SK-N-SH (cell line): ENCODE results near the gene TEX28. TPM values are rescaled to one million over a fixed set of nuclear protein-coding genes. Genes with fewer than 3 reads are reported as not detected.

Experiments used
- CTCF ChIA-PET: fragments of 300-600, 350-600 bp; formaldehyde crosslinking; extraction: SDS; loops from one replicate; lab custom pipeline; 2021; lab: Yijun Ruan, JAX
- POLR2A ChIA-PET: fragments of 350-600 bp; sonication (Branson Sonifier 250); formaldehyde crosslinking; extraction: SDS; loops from one replicate; lab custom pipeline; 2020; ENCODE audit warnings: antibody characterized with exemption, inconsistent platforms; lab: Yijun Ruan, JAX
- DNase-seq: peaks from one replicate; pipeline ENCODE4 v3.0.0; 2012
- H2AFZ ChIP-seq: fragments of 200-600 bp; sonication (generic); 2 replicates; pipeline ENCODE4 v1.8.1; 2016; ENCODE audit warnings: antibody characterized with exemption, mild to moderate bottlenecking, low read depth
- H3F3A ChIP-seq: fragments of 200-600 bp; sonication (generic); replicated peaks from 2 replicates; pipeline ENCODE3; 2016; ENCODE audit warnings: antibody characterized with exemption, mild to moderate bottlenecking; ENCODE audit not compliant: insufficient read depth
- H3K27ac ChIP-seq, 2 experiments: fragments of 200-500 bp in 1 of 2; fragments of 200-600 bp in 1 of 2; sonication (Bioruptor generic) in 1 of 2; sonication (generic), shearing (Covaris generic) in 1 of 2; 2 replicates each; pipeline versions ENCODE4 v1.5.1 to v1.6.1; 2014 to 2016; ENCODE audit warnings: low read depth in 2 of 2, inconsistent platforms in 1 of 2, low read length in 1 of 2, mild to moderate bottlenecking in 1 of 2, mixed read lengths in 1 of 2
- H3K27me3 ChIP-seq: fragments of 200-600 bp; sonication (generic), shearing (Covaris generic); 2 replicates; pipeline ENCODE4 v1.6.1; 2016; ENCODE audit warnings: mixed run types; ENCODE audit not compliant: insufficient read depth
- H3K36me3 ChIP-seq, 2 experiments: fragments of 200-500 bp in 1 of 2; fragments of 200-600 bp in 1 of 2; sonication (Bioruptor generic) in 1 of 2; sonication (generic) in 1 of 2; replicated peaks in 1 of 2; 2 replicates each; pipeline versions ENCODE3 to v1.5.1; 2014 to 2016; ENCODE audit warnings: low read length in 1 of 2, mild to moderate bottlenecking in 1 of 2; ENCODE audit not compliant: insufficient read depth in 2 of 2, control insufficient read depth in 1 of 2
- H3K4me1 ChIP-seq, 2 experiments: fragments of 200-500 bp in 1 of 2; fragments of 200-600 bp in 1 of 2; sonication (Bioruptor generic) in 1 of 2; sonication (generic), shearing (Covaris generic) in 1 of 2; 2 replicates each; pipeline versions ENCODE4 v1.5.1 to v1.6.1; 2014 to 2016; ENCODE audit warnings: low read depth in 1 of 2, low read length in 1 of 2, mixed run types in 1 of 2; ENCODE audit not compliant: insufficient read depth in 2 of 2, control insufficient read depth in 1 of 2
- H3K4me2 ChIP-seq: fragments of 200-600 bp; sonication (generic), shearing (Covaris generic); 2 replicates; pipeline ENCODE4 v1.6.1; 2017; ENCODE audit warnings: mixed run types
- H3K4me3 ChIP-seq, 2 experiments: fragments of 200-500 bp in 1 of 2; fragments of 200-600 bp in 1 of 2; sonication (Bioruptor generic) in 1 of 2; sonication (generic), shearing (Covaris generic) in 1 of 2; 2 replicates each; pipeline versions ENCODE4 v1.5.1 to v1.8.1; 2014 to 2016; ENCODE audit warnings: low read depth in 2 of 2, inconsistent platforms in 1 of 2, low read length in 1 of 2, mild to moderate bottlenecking in 1 of 2, mixed read lengths in 1 of 2, moderate library complexity in 1 of 2
- H3K79me2 ChIP-seq: fragments of 200-600 bp; sonication (generic); 2 replicates; pipeline ENCODE4 v1.8.1; 2017; ENCODE audit warnings: mild to moderate bottlenecking; ENCODE audit not compliant: insufficient read depth
- H3K9ac ChIP-seq: fragments of 200-600 bp; sonication (generic); 2 replicates; pipeline ENCODE4 v1.6.1; 2017; ENCODE audit warnings: mixed run types
- H3K9me2 ChIP-seq: fragments of 200-600 bp; sonication (generic); 2 replicates; pipeline ENCODE4 v1.6.1; 2017; ENCODE audit warnings: mixed run types
- H3K9me3 ChIP-seq: fragments of 200-600 bp; sonication (generic); 2 replicates; pipeline ENCODE4 v1.6.1; 2017; ENCODE audit warnings: mixed run types, mild to moderate bottlenecking, moderate library complexity
- H4K20me1 ChIP-seq: fragments of 200-600 bp; sonication (generic); 2 replicates; pipeline ENCODE4 v1.6.1; 2017; ENCODE audit warnings: mild to moderate bottlenecking, mixed run types; ENCODE audit not compliant: insufficient read depth
- EZH2phosphoT487 ChIP-seq: fragments of 200-600 bp; sonication (generic); IDR thresholded peaks from 2 replicates; pipeline ENCODE4 v1.6.1; 2017; ENCODE audit warnings: low read depth, mixed run types, mild to moderate bottlenecking, antibody characterized with exemption, moderate library complexity, borderline replicate concordance
- FOXM1 ChIP-seq: IDR thresholded peaks from 2 replicates; pipeline ENCODE4 v1.4.0; 2012; ENCODE audit warnings: low read depth, mild to moderate bottlenecking
- JUND ChIP-seq: IDR thresholded peaks from 2 replicates; pipeline ENCODE4 v1.4.0; 2012
- NRF1 ChIP-seq: IDR thresholded peaks from 2 replicates; pipeline ENCODE4 v1.6.1; 2012; ENCODE audit warnings: low read depth, mild to moderate bottlenecking, low read length
- POLR2AphosphoS5 ChIP-seq: IDR thresholded peaks from 2 replicates; pipeline ENCODE4 v1.6.1; 2012; ENCODE audit warnings: low read depth, low read length
- RAD21 ChIP-seq: IDR thresholded peaks from 2 replicates; pipeline ENCODE4 v1.6.1; 2012; ENCODE audit warnings: mild to moderate bottlenecking, low read length
- SIN3A ChIP-seq: IDR thresholded peaks from 2 replicates; pipeline ENCODE4 v1.6.1; 2012; ENCODE audit warnings: low read depth, mild to moderate bottlenecking, low read length, moderate library complexity, borderline replicate concordance
- TEAD4 ChIP-seq: IDR thresholded peaks from 2 replicates; pipeline ENCODE4 v1.4.0; 2012; ENCODE audit warnings: mild to moderate bottlenecking, borderline replicate concordance; ENCODE audit not compliant: insufficient read depth
- YY1 ChIP-seq: IDR thresholded peaks from 2 replicates; pipeline ENCODE4 v1.4.0; 2012; ENCODE audit warnings: low read depth, mild to moderate bottlenecking
- WGBS: methylation state at CpG from one replicate; pipeline ENCODE4 v1.1.6; 2017; ENCODE audit warnings: low lambda C conversion rate; 5-methylcytosine and 5-hydroxymethylcytosine counted together
- polyA plus RNA-seq, 3 experiments: library from polyadenylated mRNA; depleted of rRNA; stranded (reverse); fragments of >200 nt; gene quantifications; 2 replicates each; pipeline ENCODE4 v1.2.3, GENCODE V29; 2012
- TF ChIP-seq, protein P1 (sequence below): fragments of 150-350 bp; IDR thresholded peaks from 2 replicates; pipeline ENCODE4 v1.6.1; 2017; ENCODE audit warnings: antibody characterized with exemption, low read length, low read depth, borderline replicate concordance
- TF ChIP-seq, protein P2 (sequence below): fragments of 150-350 bp; IDR thresholded peaks from 2 replicates; pipeline ENCODE4 v1.6.1; 2016; ENCODE audit warnings: mild to moderate bottlenecking, low read depth, low read length
- TF ChIP-seq, protein P3 (sequence below): fragments of 200-600 bp; sonication (generic); IDR thresholded peaks from 2 replicates; pipeline ENCODE4 v1.6.1; 2017; ENCODE audit warnings: antibody characterized with exemption, mild to moderate bottlenecking, moderate library complexity
- TF ChIP-seq, protein P4 (sequence below): IDR thresholded peaks from 2 replicates; pipeline ENCODE4 v1.4.0; 2012; ENCODE audit warnings: low read depth, borderline replicate concordance
- TF ChIP-seq, protein P5 (sequence below): IDR thresholded peaks from 2 replicates; pipeline ENCODE4 v1.6.1; 2012; ENCODE audit warnings: mild to moderate bottlenecking, low read depth, low read length, moderate library complexity

Gene TEX28
- polyA plus RNA-seq, 1 of the 3 experiments (the other 2 are of a cell fraction) = not detected

DNA sequence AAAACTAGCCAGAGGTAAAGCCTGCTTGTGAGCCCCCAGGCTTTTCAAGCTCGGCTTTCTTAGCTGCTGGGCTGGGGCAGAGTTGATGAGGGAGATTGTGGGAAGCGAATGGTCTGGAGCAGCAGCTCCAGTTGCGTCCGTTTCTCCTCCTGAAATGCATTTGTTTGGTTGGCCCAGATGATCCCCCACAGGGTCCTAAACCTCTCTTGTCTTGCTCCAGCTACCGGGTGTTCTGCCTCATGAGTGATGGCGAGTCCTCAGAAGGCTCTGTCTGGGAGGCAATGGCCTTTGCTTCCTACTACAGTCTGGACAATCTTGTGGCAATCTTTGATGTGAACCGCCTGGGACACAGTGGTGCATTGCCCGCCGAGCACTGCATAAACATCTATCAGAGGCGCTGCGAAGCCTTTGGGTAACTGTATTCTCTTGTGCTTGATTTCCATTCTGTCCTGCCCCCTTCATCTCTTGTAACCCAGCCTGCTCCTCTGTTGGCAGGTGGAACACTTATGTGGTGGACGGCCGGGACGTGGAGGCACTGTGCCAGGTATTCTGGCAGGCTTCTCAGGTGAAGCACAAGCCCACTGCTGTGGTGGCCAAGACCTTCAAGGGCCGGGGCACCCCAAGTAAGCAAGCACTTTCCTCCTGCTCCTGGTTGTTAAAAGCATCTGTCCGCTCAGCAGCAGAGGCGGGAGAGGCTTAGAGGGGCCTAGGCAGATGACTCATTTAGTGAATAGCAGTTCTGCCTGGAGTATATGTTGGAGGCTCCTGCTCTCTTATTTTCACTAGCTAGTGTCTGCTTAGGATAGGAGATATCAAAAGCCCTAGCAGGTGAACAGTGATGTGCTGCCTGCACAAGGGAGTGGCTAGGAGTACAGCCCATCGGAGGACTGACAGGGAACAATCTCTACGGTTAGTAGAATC is 16.0 kb upstream of the TEX28 start:
- H3K9ac ChIP-seq = no peak overlapping the region
- ChIA-PET POLR2A (no interaction called here), CTCF (interaction anchor here (1.3 kb wide), 1 partner anchor 9 kb away, joined by 4 read pairs; no protein-coding TSS in a partner anchor)
- H3K4me2 ChIP-seq = no peak overlapping the region
- H3K79me2 ChIP-seq = no peaks in the 10 kb centered on the region
- no peaks in the 10 kb centered on the region for H3K9me2 ChIP-seq
- no peak for DNase-seq
- H2AFZ ChIP-seq = no peak overlapping the region
- no peaks in the 10 kb centered on the region for H3F3A ChIP-seq
- TF ChIP-seq, protein P1, sequence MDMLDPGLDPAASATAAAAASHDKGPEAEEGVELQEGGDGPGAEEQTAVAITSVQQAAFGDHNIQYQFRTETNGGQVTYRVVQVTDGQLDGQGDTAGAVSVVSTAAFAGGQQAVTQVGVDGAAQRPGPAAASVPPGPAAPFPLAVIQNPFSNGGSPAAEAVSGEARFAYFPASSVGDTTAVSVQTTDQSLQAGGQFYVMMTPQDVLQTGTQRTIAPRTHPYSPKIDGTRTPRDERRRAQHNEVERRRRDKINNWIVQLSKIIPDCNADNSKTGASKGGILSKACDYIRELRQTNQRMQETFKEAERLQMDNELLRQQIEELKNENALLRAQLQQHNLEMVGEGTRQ = no peak
- TF ChIP-seq, protein P2, sequence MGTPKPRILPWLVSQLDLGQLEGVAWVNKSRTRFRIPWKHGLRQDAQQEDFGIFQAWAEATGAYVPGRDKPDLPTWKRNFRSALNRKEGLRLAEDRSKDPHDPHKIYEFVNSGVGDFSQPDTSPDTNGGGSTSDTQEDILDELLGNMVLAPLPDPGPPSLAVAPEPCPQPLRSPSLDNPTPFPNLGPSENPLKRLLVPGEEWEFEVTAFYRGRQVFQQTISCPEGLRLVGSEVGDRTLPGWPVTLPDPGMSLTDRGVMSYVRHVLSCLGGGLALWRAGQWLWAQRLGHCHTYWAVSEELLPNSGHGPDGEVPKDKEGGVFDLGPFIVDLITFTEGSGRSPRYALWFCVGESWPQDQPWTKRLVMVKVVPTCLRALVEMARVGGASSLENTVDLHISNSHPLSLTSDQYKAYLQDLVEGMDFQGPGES = no peak
- TF ChIP-seq, protein P3, sequence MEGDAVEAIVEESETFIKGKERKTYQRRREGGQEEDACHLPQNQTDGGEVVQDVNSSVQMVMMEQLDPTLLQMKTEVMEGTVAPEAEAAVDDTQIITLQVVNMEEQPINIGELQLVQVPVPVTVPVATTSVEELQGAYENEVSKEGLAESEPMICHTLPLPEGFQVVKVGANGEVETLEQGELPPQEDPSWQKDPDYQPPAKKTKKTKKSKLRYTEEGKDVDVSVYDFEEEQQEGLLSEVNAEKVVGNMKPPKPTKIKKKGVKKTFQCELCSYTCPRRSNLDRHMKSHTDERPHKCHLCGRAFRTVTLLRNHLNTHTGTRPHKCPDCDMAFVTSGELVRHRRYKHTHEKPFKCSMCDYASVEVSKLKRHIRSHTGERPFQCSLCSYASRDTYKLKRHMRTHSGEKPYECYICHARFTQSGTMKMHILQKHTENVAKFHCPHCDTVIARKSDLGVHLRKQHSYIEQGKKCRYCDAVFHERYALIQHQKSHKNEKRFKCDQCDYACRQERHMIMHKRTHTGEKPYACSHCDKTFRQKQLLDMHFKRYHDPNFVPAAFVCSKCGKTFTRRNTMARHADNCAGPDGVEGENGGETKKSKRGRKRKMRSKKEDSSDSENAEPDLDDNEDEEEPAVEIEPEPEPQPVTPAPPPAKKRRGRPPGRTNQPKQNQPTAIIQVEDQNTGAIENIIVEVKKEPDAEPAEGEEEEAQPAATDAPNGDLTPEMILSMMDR = no peak
- TF ChIP-seq POLR2AphosphoS5 (no peak), RAD21 (no peak)
- no peaks in the 10 kb centered on the region for H4K20me1 ChIP-seq
- 48% methylated on average over 16 of the region's 19 CpGs for WGBS
- no peak overlapping the region for H3K27ac ChIP-seq
- peaks cover 0 to 5% of the 10 kb centered on the region in 2 experiments; a peak in 1 of 4 replicates for H3K4me1 ChIP-seq
- no peaks in the 10 kb centered on the region for H3K36me3 ChIP-seq
- peaks cover 61% of the 10 kb centered on the region for H3K27me3 ChIP-seq
- H3K4me3 ChIP-seq = no peak overlapping the region
- H3K9me3 ChIP-seq = no peaks in the 10 kb centered on the region

DNA sequence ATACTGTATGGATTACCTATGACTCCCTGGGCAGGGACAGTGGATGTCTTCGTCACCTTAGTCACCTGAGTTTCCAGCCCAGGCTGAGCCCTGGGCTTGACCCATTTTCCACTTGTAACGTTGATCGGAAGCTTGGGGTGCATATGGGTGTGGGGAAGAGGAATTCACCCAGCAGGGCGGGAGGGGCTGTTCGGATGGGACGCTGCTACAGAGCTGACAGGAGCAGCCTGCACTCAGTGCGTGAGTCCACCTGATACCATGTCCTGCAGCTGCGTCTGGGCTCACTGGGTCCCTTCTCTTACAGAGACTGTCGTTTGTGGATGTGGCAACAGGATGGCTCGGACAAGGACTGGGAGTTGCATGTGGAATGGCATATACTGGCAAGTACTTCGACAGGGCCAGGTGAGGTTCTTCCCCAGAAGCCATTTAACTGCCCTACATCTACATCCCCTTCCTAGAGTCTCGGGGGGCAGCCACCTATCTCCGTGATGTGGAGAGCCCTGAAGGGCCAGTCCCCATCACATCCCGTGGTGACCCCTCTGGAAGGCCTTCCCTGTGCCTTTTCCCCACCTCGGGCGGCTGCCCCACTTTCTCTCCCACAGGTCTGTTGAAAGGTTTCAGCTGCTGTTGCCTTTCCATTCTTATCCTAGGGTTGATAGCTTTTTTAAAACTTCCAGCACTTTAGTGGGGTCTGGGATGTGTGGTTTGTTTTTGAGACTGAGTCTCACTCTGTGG is 14.3 kb upstream of the TEX28 start:
- Histone ChIP-seq H2AFZ (no peak overlapping the region), H3K4me1 (peaks cover 0 to 5% of the 10 kb centered on the region in 2 experiments; a peak in 1 of 4 replicates), H4K20me1 (no peaks in the 10 kb centered on the region), H3F3A (no peaks in the 10 kb centered on the region), H3K9ac (no peak overlapping the region), H3K27me3 (peaks cover 59% of the 10 kb centered on the region), H3K27ac (no peak overlapping the region), H3K9me2 (no peaks in the 10 kb centered on the region), H3K79me2 (no peaks in the 10 kb centered on the region), H3K4me2 (no peak overlapping the region), H3K36me3 (no peaks in the 10 kb centered on the region), H3K9me3 (no peaks in the 10 kb centered on the region), H3K4me3 (no peak overlapping the region)
- no peak for DNase-seq
- POLR2A ChIA-PET = no interaction called here
- CTCF ChIA-PET = interaction anchor here (0.6 to 3.1 kb wide), 8 partner anchors 8 to 1572 kb away, joined by 3 to 22 read pairs (median 3); no protein-coding TSS in a partner anchor
- WGBS = 24% methylated on average over 11 of the region's 16 CpGs
- TF ChIP-seq SIN3A = no peak
- TF ChIP-seq RAD21 = no peak
- TF ChIP-seq EZH2phosphoT487 = no peak
- TF ChIP-seq YY1 = no peak
- no peak for TF ChIP-seq TEAD4
- TF ChIP-seq, protein P4, sequence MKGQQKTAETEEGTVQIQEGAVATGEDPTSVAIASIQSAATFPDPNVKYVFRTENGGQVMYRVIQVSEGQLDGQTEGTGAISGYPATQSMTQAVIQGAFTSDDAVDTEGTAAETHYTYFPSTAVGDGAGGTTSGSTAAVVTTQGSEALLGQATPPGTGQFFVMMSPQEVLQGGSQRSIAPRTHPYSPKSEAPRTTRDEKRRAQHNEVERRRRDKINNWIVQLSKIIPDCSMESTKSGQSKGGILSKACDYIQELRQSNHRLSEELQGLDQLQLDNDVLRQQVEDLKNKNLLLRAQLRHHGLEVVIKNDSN = no peak
- no peak for TF ChIP-seq NRF1
- TF ChIP-seq, protein P5, sequence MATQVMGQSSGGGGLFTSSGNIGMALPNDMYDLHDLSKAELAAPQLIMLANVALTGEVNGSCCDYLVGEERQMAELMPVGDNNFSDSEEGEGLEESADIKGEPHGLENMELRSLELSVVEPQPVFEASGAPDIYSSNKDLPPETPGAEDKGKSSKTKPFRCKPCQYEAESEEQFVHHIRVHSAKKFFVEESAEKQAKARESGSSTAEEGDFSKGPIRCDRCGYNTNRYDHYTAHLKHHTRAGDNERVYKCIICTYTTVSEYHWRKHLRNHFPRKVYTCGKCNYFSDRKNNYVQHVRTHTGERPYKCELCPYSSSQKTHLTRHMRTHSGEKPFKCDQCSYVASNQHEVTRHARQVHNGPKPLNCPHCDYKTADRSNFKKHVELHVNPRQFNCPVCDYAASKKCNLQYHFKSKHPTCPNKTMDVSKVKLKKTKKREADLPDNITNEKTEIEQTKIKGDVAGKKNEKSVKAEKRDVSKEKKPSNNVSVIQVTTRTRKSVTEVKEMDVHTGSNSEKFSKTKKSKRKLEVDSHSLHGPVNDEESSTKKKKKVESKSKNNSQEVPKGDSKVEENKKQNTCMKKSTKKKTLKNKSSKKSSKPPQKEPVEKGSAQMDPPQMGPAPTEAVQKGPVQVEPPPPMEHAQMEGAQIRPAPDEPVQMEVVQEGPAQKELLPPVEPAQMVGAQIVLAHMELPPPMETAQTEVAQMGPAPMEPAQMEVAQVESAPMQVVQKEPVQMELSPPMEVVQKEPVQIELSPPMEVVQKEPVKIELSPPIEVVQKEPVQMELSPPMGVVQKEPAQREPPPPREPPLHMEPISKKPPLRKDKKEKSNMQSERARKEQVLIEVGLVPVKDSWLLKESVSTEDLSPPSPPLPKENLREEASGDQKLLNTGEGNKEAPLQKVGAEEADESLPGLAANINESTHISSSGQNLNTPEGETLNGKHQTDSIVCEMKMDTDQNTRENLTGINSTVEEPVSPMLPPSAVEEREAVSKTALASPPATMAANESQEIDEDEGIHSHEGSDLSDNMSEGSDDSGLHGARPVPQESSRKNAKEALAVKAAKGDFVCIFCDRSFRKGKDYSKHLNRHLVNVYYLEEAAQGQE = no peak
- TF ChIP-seq FOXM1 = no peak
- no peak for TF ChIP-seq JUND
